IPS DF 4.7 (cell line): ENCODE results near the gene MAGI2.

Experiments used
- DNase-seq: peaks from one replicate; pipeline ENCODE4 v3.0.0-alpha.2; 2013; ENCODE audit warnings: low spot score; ENCODE audit errors: extremely low read depth

The MAGI2 gene

GRCh38 chr7:77979219-77979618 lies 1474.2 kb downstream of the MAGI2 start:
- no peak for DNase-seq

- no peak for DNase-seq
Measured at GRCh38 chr7:77975672-77976480, 1477.6 kb downstream of the MAGI2 start.

- no peak for DNase-seq
Measured at GRCh38 chr7:77971726-77972125, 1481.7 kb downstream of the MAGI2 start.

GRCh38 chr7:77967429-77967828 lies 1486.0 kb downstream of the MAGI2 start:
- DNase-seq = no peak
